ENCODE data around the gene AFG1L.

The AFG1L gene

GRCh38 chr6:108419474-108419873 is 124.6 kb downstream of the AFG1L start:
- H3K4me3 ChIP-seq (replicated peaks; ENCODE audit: low read depth, low read length) = no peak overlapping the region
- no peak for TF ChIP-seq CTCF (IDR thresholded peaks at IDR 0.05; ENCODE audit: low read depth, low read length, missing control alignments)
- no peak for DNase-seq (ENCODE audit: extremely low read depth, low read depth)

DNA sequence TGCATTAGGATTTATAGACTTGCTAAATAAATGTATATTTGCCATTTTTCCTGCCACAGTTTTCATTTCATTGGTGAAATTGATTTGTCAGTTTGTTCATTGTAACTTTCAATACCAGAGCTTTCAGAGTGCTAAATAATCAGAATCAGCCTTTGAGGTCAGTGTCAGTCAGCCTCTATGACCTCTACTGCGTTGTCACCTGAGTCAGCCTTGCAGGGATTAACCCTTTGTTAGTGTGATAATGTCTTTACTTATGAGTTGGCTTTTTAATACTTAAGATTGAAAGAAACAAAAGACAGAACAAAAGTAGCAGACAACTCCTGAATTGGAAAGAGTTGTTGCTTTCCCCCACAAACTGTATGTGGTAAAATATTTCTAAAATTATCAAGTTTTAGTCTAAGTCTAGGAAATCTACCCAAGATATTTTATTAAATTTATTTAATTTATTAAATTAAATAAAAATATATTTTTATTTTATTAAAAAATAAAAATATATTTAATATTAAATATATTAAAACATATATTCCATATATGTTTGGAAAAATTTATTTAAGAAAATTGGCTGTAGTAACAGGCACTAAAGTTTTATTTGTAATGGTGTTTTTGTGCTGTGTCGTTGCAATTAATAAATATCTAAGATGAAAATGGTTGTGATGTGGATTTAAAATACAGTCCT is 125.2 kb downstream of the AFG1L start:
- DNase-seq (ENCODE audit: extremely low read depth, low read depth) = no peak
- TF ChIP-seq CTCF (IDR thresholded peaks at IDR 0.05; ENCODE audit: low read depth, low read length, missing control alignments) = no peak
- H3K4me3 ChIP-seq (replicated peaks; ENCODE audit: low read depth, low read length) = no peak overlapping the region

DNA sequence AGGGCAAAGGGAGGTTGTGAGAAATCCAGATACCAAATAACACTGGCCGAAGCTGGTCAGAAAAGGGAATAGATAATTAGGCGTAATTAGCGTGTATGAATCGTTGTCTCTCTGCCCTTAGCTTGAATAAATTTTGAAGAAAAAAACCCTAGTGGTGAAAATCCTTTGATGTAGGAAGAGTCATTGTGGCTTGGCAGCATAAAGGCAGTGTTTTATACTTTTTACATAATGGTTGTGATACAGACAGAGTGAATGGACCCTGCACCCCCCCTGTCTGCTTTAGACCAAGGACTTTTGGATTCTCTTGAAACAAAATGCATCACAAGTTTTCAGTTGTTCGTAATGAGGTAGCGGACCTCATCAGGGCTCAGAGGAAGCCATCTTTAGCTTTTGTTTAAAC is 126.5 kb downstream of the AFG1L start:
- TF ChIP-seq CTCF (IDR thresholded peaks at IDR 0.05; ENCODE audit: low read depth, low read length, missing control alignments) = no peak
- no peak for DNase-seq (ENCODE audit: extremely low read depth, low read depth)
- no peak overlapping the region for H3K4me3 ChIP-seq (replicated peaks; ENCODE audit: low read depth, low read length)

GRCh38 chr6:108423982-108424705 is 129.3 kb downstream of the AFG1L start:
- no peak for TF ChIP-seq CTCF (IDR thresholded peaks at IDR 0.05; ENCODE audit: low read depth, low read length, missing control alignments)
- no peak for DNase-seq (ENCODE audit: extremely low read depth, low read depth)
- no peak overlapping the region for H3K4me3 ChIP-seq (replicated peaks; ENCODE audit: low read depth, low read length)

DNA sequence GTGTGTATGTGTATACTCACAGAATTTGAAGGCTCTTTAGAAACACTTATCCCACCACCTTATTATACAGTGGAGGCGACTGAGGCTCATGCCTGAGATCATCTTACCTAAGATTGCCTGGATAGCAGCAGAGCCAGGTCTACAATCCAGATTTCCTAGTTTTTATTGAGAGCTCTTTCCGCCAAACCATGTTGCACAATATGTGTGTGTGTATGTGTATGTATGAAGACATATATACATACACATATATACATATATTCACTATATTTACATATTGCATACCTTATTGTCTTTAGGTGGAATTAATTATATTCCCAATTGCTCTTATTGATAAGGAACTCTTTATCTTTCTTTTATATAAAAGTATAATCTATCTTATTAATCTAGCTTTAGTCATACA is 130.6 kb downstream of the AFG1L start:
- no peak for DNase-seq (ENCODE audit: extremely low read depth, low read depth)
- H3K4me3 ChIP-seq (replicated peaks; ENCODE audit: low read depth, low read length) = no peak overlapping the region
- TF ChIP-seq CTCF (IDR thresholded peaks at IDR 0.05; ENCODE audit: low read depth, low read length, missing control alignments) = no peak

DNA sequence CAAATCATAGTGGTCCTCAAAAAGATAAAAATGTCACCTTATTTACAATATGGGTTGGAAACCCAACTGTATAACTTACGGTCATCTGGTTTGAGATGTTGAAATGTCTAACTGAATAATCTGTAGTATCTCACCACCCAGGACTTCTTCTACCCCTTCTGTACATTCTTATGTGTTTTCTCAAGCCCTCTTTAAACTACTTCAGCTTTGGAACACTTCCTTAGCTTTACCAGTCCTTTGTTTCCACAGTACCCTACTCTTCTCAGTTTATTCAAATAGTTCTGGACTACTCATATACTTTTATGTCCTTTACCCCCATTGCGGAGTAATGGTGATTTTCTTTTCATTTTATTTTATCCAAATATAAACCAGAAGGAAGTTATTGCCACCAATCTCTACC is 137.3 kb downstream of the AFG1L start:
- no peak for DNase-seq (ENCODE audit: extremely low read depth, low read depth)
- no peak overlapping the region for H3K4me3 ChIP-seq (replicated peaks; ENCODE audit: low read depth, low read length)
- no peak for TF ChIP-seq CTCF (IDR thresholded peaks at IDR 0.05; ENCODE audit: low read depth, low read length, missing control alignments)
